ENCODE data around the gene DZANK1. TPM values are rescaled to one million over a fixed set of nuclear protein-coding genes. Genes with fewer than 3 reads are reported as not detected.
A peak's percentile ranks its signal among the peaks of the same experiment; 100 is the strongest.

DZANK1 gene
- total and polyA plus RNA-seq, 2 of the 8 experiments (the other 6 are each of a cell fraction or from before 2014, with no cell fraction given), result 8.0 to 9.9 TPM

DNA sequence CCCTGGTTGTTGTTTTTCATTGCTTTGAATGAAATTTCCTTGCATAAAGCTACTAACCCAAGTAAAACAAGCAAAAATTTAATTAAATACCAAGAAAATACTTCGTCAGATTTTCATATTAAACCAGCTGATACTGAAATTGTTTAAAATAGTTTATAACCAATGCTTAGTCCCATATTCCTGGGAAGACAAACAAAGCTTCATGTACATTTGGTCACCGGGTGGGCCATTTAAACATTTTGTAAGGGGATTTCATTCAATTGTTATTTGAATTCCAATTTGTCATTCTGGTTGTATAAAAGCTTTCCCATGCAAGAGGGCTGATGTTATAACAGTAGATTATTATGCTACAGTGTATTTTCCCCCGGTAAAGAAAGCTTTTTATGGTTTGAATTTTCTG lies 30.8 kb upstream of the DZANK1 start:
- Histone ChIP-seq H3K23me2 (ENCODE audit: low read depth, low read length) (no peaks in the 10 kb centered on the region), H2BK12ac (ENCODE audit: low read depth, low read length) (no peak overlapping the region), H2BK15ac (ENCODE audit: low read length) (no peak overlapping the region), H2AK5ac (ENCODE audit: low read depth, low read length) (no peak overlapping the region), H3K4me1 (replicated peaks in 1 of 4; ENCODE audit: control insufficient read depth in 3 of 4, insufficient read depth in 4 of 4, low read length in 3 of 4) (peaks cover 0 to 3% (median 0%) of the 10 kb centered on the region in 4 experiments; a peak in 1 of 7 replicates), H3K9me3 (ENCODE audit: insufficient read depth in 2 of 2, low read depth in 1 of 2, low read length in 1 of 2) (no peaks in the 10 kb centered on the region), H3K4me2 (ENCODE audit: insufficient read depth in 1 of 2, low read depth in 2 of 2, low read length in 2 of 2) (peak overlapping the region in 1 of 2 experiments; percentile 50; a peak in 3 of 4 replicates), H3K27ac (ENCODE audit: low read depth, low read length) (no peak overlapping the region), H3K56ac (replicated peaks; ENCODE audit: insufficient read length, low read depth, low read length) (no peak overlapping the region), H3K79me1 (ENCODE audit: low read depth, low read length) (no peaks in the 10 kb centered on the region), H3K79me2 (ENCODE audit: control insufficient read depth in 1 of 2, insufficient read depth in 2 of 2, low read length in 2 of 2) (peaks cover 0 to 8% of the 10 kb centered on the region in 2 experiments; a peak in 1 of 4 replicates), H2BK5ac (ENCODE audit: low read depth, low read length) (no peak overlapping the region), H3K23ac (ENCODE audit: insufficient read length) (no peak overlapping the region), H3K27me3 (replicated peaks in 1 of 4; ENCODE audit: control insufficient read depth in 3 of 4, extremely low read depth in 1 of 4, insufficient read depth in 3 of 4, low read length in 3 of 4) (no peaks in the 10 kb centered on the region), H3K18ac (ENCODE audit: extremely low read depth, low read length) (no peak overlapping the region), H4K91ac (replicated peaks; ENCODE audit: insufficient read length, low read length) (no peak overlapping the region), H3K9ac (replicated peaks in 1 of 4; ENCODE audit: extremely low read depth in 1 of 4, low read depth in 3 of 4, low read length in 3 of 4) (no peak overlapping the region), H4K5ac (ENCODE audit: insufficient read length, low read depth, low read length) (peak overlapping the region; percentile 67), H3K4me3 (ENCODE audit: extremely low read depth in 1 of 4, insufficient read depth in 2 of 4, low read depth in 3 of 4, low read length in 4 of 4) (peak overlapping the region in 1 of 4 experiments; percentile 93; a peak in 1 of 8 replicates), H3K14ac (ENCODE audit: insufficient read length) (no peak overlapping the region), H3K36me3 (ENCODE audit: control insufficient read depth in 2 of 4, insufficient read depth in 4 of 4, low read length in 3 of 4) (peaks cover 0 to 9% (median 7%) of the 10 kb centered on the region in 4 experiments; a peak in 5 of 8 replicates), H2BK120ac (replicated peaks; ENCODE audit: low read depth, low read length) (no peak overlapping the region), H3K4ac (replicated peaks; ENCODE audit: insufficient read length, low read depth, low read length) (no peak overlapping the region), H2AFZ (ENCODE audit: low read length) (no peak overlapping the region), H4K8ac (ENCODE audit: extremely low read depth, insufficient read depth, low read length) (no peak overlapping the region), H4K20me1 (replicated peaks in 1 of 2; ENCODE audit: control insufficient read depth in 1 of 2, insufficient read depth in 2 of 2, low read length in 2 of 2) (peaks cover 0 to 2% of the 10 kb centered on the region in 2 experiments), H2BK20ac (ENCODE audit: low read length) (no peak overlapping the region)
- FAIRE-seq (no peak), DNase-seq (ENCODE audit: low read depth in 1 of 2, low spot score in 2 of 2) (no peak)
- WGBS, 2 experiments (ENCODE audit: extremely low coverage in 1 of 2, insufficient coverage in 1 of 2, insufficient read length in 1 of 2, insufficient replicate concordance in 2 of 2, low coverage in 1 of 2, low lambda C conversion rate in 2 of 2, missing lambda C conversion rate in 1 of 2), result 87% methylated on average over 3 of the region's 3 CpGs; no CpG with 5 or more reads in 1 of the 2 experiments
- TF ChIP-seq TAF7 (optimal IDR thresholded peaks at IDR 0.05; ENCODE audit: borderline replicate concordance, low read depth, low read length) (no peak), CBX5 (IDR thresholded peaks at IDR 0.05; ENCODE audit: low read depth, low read length) (no peak)
- CTCF ChIA-PET (ENCODE audit: partially characterized antibody), result interaction anchor here (0.7 to 1.3 kb wide), 3 partner anchors 31 to 117 kb away, joined by 3 to 4 read pairs (median 3); partner anchors contain the start of genes DZANK1 and POLR3F
- POLR2A ChIA-PET (ENCODE audit: partially characterized antibody), result interaction anchor here (0.6 to 4.2 kb wide), 5 partner anchors 10 to 91 kb away, joined by 3 to 55 read pairs (median 6); partner anchors contain the start of genes DZANK1, POLR3F, SEC23B and SMIM26
